ENCODE data around the gene GRIK4.

The GRIK4 gene

GRCh38 chr11:120793150-120793549 is 281.6 kb downstream of the GRIK4 start:
- Histone ChIP-seq H3K4me3 (ENCODE audit: low read length) (no peak overlapping the region), H3K9me3 (ENCODE audit: control insufficient read depth, insufficient read depth, low read length) (no peaks in the 10 kb centered on the region)
- TF ChIP-seq EZH2phosphoT487 (IDR thresholded peaks at IDR 0.05; ENCODE audit: borderline replicate concordance, low read length) (no peak), CTCF (IDR thresholded peaks at IDR 0.05; ENCODE audit: low read depth, low read length, poor library complexity, severe bottlenecking) (no peak)

GRCh38 chr11:120793806-120794479 is 282.4 kb downstream of the GRIK4 start:
- Histone ChIP-seq H3K27ac (ENCODE audit: low read depth, low read length) (no peak overlapping the region), H3K4me2 (ENCODE audit: low read length) (no peak overlapping the region), H3K4me1 (ENCODE audit: control insufficient read depth, low read length) (no peaks in the 10 kb centered on the region), H3K79me2 (ENCODE audit: control insufficient read depth, low read length) (no peaks in the 10 kb centered on the region), H4K20me1 (ENCODE audit: control insufficient read depth, insufficient read depth, low read depth, low read length) (no peaks in the 10 kb centered on the region), H3K27me3 (ENCODE audit: control insufficient read depth, low read length) (peaks cover 20% of the 10 kb centered on the region; the same call in 1 of the 2 replicates), H3K9me2 (replicated peaks; ENCODE audit: control insufficient read depth, low read length) (no peaks in the 10 kb centered on the region), H3K9me3 (ENCODE audit: control insufficient read depth, insufficient read depth, low read length) (no peaks in the 10 kb centered on the region), H3K4me3 (ENCODE audit: low read length) (no peak overlapping the region), H3K36me3 (ENCODE audit: control insufficient read depth, low read length) (no peaks in the 10 kb centered on the region), H3F3A (ENCODE audit: control insufficient read depth, insufficient read depth) (no peaks in the 10 kb centered on the region)
- TF ChIP-seq CTCF (IDR thresholded peaks at IDR 0.05; ENCODE audit: low read depth, low read length, poor library complexity, severe bottlenecking) (no peak), EZH2phosphoT487 (IDR thresholded peaks at IDR 0.05; ENCODE audit: borderline replicate concordance, low read length) (no peak)

More at GRCh38 chr11:120793150-120793549, 281.6 kb downstream of the GRIK4 start:
- Histone ChIP-seq H3K27ac (ENCODE audit: low read depth, low read length) (no peak overlapping the region), H4K20me1 (ENCODE audit: control insufficient read depth, insufficient read depth, low read depth, low read length) (no peaks in the 10 kb centered on the region), H3K4me2 (ENCODE audit: low read length) (no peak overlapping the region), H3F3A (ENCODE audit: control insufficient read depth, insufficient read depth) (no peaks in the 10 kb centered on the region), H3K36me3 (ENCODE audit: control insufficient read depth, low read length) (no peaks in the 10 kb centered on the region), H3K79me2 (ENCODE audit: control insufficient read depth, low read length) (no peaks in the 10 kb centered on the region), H3K27me3 (ENCODE audit: control insufficient read depth, low read length) (peaks cover 20% of the 10 kb centered on the region; the same call in 1 of the 2 replicates), H3K9me2 (replicated peaks; ENCODE audit: control insufficient read depth, low read length) (no peaks in the 10 kb centered on the region), H3K4me1 (ENCODE audit: control insufficient read depth, low read length) (no peaks in the 10 kb centered on the region)

- H3K9me3 ChIP-seq (ENCODE audit: control insufficient read depth, insufficient read depth, low read length) = no peaks in the 10 kb centered on the region
- no peak overlapping the region for H3K4me2 ChIP-seq (ENCODE audit: low read length)
- no peak for TF ChIP-seq EZH2phosphoT487 (IDR thresholded peaks at IDR 0.05; ENCODE audit: borderline replicate concordance, low read length)
- TF ChIP-seq CTCF (IDR thresholded peaks at IDR 0.05; ENCODE audit: low read depth, low read length, poor library complexity, severe bottlenecking) = no peak
- H3K27ac ChIP-seq (ENCODE audit: low read depth, low read length) = no peak overlapping the region
- no peaks in the 10 kb centered on the region for H3K9me2 ChIP-seq (replicated peaks; ENCODE audit: control insufficient read depth, low read length)
- H3K79me2 ChIP-seq (ENCODE audit: control insufficient read depth, low read length) = no peaks in the 10 kb centered on the region
- H4K20me1 ChIP-seq (ENCODE audit: control insufficient read depth, insufficient read depth, low read depth, low read length) = no peaks in the 10 kb centered on the region
- H3K27me3 ChIP-seq (ENCODE audit: control insufficient read depth, low read length) = peaks cover 20% of the 10 kb centered on the region; the same call in 1 of the 2 replicates
- H3K36me3 ChIP-seq (ENCODE audit: control insufficient read depth, low read length) = no peaks in the 10 kb centered on the region
- no peaks in the 10 kb centered on the region for H3F3A ChIP-seq (ENCODE audit: control insufficient read depth, insufficient read depth)
- no peaks in the 10 kb centered on the region for H3K4me1 ChIP-seq (ENCODE audit: control insufficient read depth, low read length)
- no peak overlapping the region for H3K4me3 ChIP-seq (ENCODE audit: low read length)
Observed at GRCh38 chr11:120794748-120795147, 283.2 kb downstream of the GRIK4 start.

Measured in DOHH2 (cell line).